Erythroblast (primary cell): ENCODE results near the gene ATG7.
"Not testable (repeated sequence)": the region's sequence is repeated elsewhere in the genome, so short reads cannot be mapped to it uniquely, and the experiment has no call there.

Experiments
- DNase-seq, 2 experiments: peaks; one replicate each; lab custom pipeline; 2025; lab: John Stamatoyannopoulos, UW
- GATA1 ChIP-seq: IDR thresholded peaks from 2 replicates; pipeline ENCODE4 v1.6.1; 2011; ENCODE audit warnings: low read depth, mild to moderate bottlenecking, control low read depth, low read length, moderate library complexity
- POLR2A ChIP-seq: IDR thresholded peaks from 2 replicates; pipeline ENCODE4 v1.6.1; 2011; ENCODE audit warnings: mild to moderate bottlenecking, low read length

ATG7 gene

GRCh38 chr3:11328196-11328945, 56.2 kb downstream of the ATG7 start:
- no peak for DNase-seq
- TF ChIP-seq POLR2A (no peak), GATA1 (no peak)

- DNase-seq: no peak
- TF ChIP-seq GATA1 (no peak), POLR2A (no peak)
These were observed 57.6 kb downstream of the ATG7 start for GRCh38 chr3:11329777-11330176.

DNA sequence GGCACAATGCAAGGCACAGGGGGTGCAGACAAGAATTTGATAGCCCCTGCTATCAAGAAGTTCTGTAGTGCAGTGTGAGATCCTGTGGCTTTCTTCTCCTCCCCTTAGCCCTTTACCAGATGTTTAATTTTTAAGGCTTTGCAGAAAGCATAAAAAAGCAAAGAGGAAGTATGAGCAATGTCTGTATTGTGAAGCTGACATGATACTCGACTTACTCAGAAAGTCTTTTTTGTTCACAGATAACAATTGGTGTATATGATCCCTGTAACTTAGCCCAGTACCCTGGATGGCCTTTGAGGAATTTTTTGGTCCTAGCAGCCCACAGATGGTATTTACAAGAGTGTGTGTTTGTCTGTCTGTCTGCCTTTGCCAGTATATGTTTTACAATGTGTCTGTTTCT, 58.9 kb downstream of the ATG7 start:
- TF ChIP-seq POLR2A (no peak), GATA1 (no peak)
- no peak for DNase-seq

DNA sequence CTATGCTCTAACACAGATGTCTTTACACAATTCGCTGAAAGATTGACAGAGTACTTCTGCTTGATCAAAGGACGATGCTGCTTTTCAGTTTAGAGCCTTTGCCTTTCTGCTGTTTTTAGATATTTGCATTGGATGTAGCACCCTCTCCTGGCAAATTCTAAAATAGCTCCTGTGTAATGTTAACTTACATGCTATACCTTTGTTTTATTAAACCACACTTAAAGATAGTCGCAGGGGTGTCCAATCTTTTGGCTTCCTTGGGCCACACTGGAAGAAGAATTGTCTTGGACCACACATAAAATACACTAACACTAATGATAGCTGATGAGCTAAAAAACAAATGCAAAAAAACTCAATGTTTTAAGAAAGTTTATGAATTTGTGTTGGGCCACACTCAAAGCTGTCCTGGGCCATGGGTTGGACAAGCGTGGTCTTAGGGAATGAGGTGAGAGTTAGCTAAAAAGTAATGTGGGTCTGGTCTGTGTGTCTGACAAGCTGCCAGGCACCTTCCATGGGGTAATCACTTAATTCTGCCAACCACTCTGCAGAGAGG, 62.9 kb downstream of the ATG7 start:
- peak; percentile 31 to 54 for DNase-seq

DNA sequence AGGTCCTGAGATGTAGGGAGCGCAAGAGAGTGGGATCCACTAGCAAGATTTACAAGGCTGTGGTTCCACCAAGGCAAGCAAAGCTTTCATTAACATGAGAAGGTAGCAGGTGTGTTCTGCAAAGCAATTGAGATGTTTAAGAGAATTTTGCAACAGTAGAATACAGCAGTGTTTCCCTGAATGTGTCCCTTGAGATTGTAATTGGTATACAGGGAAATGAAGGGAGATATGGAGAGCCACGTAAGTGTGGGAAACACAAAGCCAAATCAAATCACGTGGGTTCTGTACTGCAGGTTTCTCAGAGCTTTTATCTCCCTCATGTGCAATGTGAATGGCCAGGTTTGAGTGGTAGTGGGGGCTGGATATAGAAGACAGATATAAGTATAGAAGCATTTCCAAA, 67.3 kb downstream of the ATG7 start:
- no peak for TF ChIP-seq GATA1
- no peak for TF ChIP-seq POLR2A
- no peak for DNase-seq

More for the DNA sequence above, 62.9 kb downstream of the ATG7 start:
- TF ChIP-seq GATA1: no peak
- no peak for TF ChIP-seq POLR2A

GRCh38 chr3:11346416-11346815, 74.2 kb downstream of the ATG7 start:
- DNase-seq: no peak
- TF ChIP-seq GATA1: no peak
- TF ChIP-seq POLR2A: no peak

DNA sequence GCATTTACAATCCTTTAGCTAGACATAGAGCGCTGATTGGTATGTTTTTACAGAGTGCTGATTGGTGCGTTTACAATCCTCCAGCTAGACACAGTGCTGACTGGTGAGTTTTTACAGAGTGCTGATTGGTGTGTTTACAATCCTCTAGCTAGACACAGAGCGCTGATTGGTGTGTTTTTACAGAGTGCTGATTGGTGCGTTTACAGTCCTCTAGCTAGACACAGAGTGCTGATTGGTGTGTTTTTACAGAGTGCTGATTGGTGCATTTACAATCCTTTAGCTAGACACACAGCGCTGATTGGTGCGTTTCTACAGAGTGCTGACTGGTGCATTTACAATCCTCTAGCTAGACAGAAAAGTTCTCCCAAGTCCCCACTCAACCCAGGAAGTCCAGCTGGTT, 76.7 kb downstream of the ATG7 start:
- not testable (repeated sequence) for DNase-seq

GRCh38 chr3:11349446-11349845, 77.2 kb downstream of the ATG7 start:
- TF ChIP-seq GATA1: no peak
- no peak for TF ChIP-seq POLR2A
- no peak for DNase-seq

GRCh38 chr3:11350374-11350773, 78.2 kb downstream of the ATG7 start:
- TF ChIP-seq GATA1 (no peak), POLR2A (no peak)
- no peak for DNase-seq

- DNase-seq: no peak
- TF ChIP-seq GATA1 (no peak), POLR2A (no peak)
These were observed 79.3 kb downstream of the ATG7 start for GRCh38 chr3:11351451-11351850.

DNA sequence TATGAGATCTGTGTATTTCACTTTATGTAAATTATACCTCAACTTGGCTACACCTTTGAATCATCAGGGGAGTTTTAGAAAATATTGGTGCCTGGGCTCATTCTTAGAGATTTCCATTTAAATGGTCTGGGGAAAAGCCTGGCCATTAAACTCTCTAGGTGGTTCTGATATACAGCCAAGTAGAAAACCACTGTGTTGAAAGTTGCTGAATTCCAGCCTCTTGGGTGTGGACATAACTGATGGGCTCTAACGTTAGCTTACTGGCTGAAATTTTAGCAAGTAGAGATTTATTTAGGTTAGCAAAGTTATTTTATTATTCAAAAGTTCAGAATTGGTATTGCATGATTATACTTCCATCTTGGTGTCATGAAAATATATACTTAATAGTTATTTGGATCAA, 84.1 kb downstream of the ATG7 start:
- TF ChIP-seq GATA1: no peak
- TF ChIP-seq POLR2A: no peak
- DNase-seq: no peak

DNA sequence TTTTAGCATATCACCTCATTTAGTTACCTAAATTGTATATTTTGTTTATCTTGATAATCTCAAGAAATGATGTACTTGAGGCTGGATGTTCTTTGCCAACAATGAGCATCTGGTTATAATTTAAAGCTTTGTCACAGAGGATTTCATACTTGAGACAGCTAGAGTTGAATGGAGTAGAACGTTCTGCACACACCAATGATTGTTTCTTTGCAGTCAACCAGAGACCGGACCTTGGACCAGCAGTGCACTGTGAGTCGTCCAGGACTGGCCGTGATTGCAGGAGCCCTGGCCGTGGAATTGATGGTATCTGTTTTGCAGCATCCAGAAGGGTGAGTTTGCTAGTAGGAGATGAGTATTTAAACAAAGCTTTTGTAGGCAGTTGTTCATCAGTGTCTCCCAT, 90.4 kb downstream of the ATG7 start:
- no peak for TF ChIP-seq GATA1
- no peak for TF ChIP-seq POLR2A
- no peak for DNase-seq

DNA sequence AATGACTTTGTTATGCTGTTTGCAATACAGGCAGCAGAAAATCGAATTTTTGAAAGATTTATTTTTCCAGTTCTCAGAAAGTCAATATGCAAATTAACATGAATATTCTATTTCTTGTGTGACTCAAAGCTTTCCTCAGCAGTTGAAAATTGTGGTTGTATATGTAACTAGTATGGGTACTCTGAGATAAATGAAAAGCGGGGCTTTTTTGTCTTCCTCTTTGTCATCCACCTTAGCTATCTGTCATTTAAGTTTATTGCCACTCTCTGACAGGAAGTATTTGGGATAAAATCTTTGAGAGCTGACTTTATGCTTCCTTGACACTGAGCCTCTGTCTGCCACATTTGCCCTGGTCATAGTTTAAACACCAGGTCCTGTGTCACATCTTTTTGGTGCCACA, 91.5 kb downstream of the ATG7 start:
- TF ChIP-seq GATA1 (no peak), POLR2A (no peak)
- no peak for DNase-seq

DNA sequence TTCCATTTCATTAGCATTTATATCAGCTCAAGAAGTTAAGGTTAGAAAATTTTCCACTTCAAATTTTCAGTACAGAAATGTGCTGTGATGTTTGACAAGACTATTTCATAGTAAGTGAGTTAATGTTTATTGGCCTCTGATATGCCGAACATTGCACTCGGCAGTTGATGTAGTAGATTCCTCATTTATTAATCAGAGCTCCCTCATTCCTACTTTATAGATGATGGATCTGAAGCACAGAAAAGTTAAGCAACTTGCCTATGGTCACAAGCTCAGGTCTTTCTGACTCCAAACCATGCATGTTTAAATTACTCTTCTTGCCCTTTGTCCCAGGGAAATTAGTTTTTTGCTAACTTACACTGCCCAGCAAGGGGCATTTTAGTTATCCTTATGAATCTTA, 92.0 kb downstream of the ATG7 start:
- TF ChIP-seq GATA1 (no peak), POLR2A (no peak)
- DNase-seq: no peak

- TF ChIP-seq POLR2A (no peak), GATA1 (no peak)
- no peak for DNase-seq
These were observed 95.0 kb downstream of the ATG7 start for GRCh38 chr3:11367143-11367693.
